HG03442 (cell line): ENCODE measurements around the gene ARAP1.

Experiments
- ATAC-seq: cut with Tn5 transposase; IDR thresholded peaks from one replicate; pipeline ENCODE4 v1.9.1; 2021; ENCODE audit warnings: mild to moderate bottlenecking, moderate library complexity; ENCODE audit not compliant: unreplicated experiment

ARAP1 gene

DNA sequence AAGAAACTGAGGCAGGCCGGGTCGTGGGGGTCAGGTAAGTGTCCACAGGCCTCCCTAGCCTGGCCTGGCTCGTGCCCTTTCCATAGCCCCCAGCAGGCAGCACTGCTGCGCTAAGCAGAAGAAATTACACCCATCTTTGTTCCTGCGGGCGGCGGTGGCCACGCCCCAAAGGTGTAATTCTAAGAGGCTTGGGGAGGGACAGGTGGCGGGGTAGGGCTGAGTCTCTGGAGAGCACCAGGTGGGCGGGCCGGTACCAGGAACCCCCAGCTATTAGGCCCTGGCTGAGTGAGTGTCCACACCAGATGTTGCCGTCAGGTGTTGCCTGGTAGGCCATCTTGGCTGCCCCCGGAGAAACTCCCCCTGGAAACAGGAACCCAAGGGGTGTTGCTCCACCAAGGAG lies 12.3 kb upstream of the ARAP1 start:
- no peak for ATAC-seq

DNA sequence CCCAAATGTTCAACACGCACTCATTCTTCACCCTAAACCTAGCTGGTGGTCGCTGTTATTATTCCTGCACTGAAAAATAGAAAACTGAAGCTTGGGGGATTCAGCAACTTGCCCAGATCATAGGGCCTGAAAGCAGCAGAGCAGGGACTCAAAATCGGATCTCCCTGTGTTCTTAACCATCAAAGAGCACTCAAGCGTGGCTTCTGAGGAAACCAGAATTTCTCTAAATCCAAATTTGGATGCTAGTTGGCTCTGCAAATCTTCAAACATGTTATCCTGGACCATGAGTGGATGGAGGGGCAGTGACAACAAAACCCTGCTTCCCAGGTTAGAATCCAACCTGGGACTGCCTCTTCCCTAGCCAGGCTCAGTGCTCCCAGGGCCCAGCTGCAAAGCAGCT lies 11.6 kb upstream of the ARAP1 start:
- ATAC-seq = no peak

GRCh38 chr11:72762641-72763304 lies 10.6 kb upstream of the ARAP1 start:
- ATAC-seq = no peak

GRCh38 chr11:72760539-72761405 lies 8.6 kb upstream of the ARAP1 start:
- no peak for ATAC-seq

DNA sequence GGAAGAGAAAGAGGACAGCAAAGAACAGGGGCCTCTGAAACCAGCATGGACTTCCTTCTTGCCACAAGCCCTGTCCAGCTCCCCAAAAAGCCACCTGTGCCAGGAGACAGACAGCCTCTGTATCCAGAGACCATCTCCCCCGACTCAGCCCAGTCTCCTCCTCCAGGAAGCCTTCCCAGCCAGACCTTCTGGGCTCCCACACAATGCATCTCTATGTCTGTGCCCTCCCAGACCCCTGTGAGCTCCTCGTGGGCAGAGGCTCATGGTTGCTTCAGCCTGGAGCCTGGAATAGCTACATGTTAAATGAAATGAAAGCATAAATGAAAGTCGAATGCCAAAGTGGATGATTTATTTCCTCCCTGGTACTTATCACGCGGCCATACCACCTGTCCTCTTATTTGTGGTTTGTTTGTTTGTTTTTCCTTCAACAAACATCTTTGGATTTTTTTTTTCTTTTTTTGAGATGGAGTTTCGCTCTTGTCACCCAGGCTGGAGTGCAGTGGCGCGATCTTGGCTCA lies 7.3 kb upstream of the ARAP1 start:
- no peak for ATAC-seq

DNA sequence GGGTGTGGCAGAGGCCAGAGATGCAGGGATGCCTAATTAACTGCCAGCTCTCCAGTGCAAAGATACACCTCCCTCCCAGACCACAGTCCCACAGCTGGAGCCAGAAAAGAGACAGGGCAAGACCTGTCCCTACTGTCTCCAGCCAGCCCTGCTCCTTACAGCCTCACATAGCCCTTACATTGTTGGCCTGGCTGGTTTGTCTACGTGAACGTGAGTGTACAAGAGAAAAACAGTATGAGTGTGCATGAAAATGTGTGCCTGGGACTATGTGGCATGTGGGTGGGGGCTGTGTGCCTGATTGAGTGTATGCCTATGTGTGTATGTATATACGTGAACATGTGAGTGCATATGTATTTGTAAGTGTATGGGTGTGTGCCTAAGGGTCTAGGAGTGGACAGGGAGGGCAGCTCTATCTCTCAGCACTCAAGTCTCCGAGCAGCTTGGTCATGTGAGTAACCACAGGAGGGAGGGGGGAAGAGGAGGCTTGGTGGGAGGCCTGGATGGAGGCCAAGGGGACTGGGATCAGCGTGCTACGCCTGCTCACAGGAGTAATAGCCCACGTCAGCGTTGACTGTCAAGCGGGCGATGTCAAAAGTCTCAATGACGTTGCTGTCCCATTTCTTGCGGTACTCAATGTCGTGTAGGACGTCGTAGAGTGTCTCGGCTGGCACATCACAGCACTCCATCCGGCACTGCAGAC lies 6.6 kb upstream of the ARAP1 start:
- no peak for ATAC-seq

- ATAC-seq = no peak
Observed at GRCh38 chr11:72758304-72758689, 6.1 kb upstream of the ARAP1 start.

DNA sequence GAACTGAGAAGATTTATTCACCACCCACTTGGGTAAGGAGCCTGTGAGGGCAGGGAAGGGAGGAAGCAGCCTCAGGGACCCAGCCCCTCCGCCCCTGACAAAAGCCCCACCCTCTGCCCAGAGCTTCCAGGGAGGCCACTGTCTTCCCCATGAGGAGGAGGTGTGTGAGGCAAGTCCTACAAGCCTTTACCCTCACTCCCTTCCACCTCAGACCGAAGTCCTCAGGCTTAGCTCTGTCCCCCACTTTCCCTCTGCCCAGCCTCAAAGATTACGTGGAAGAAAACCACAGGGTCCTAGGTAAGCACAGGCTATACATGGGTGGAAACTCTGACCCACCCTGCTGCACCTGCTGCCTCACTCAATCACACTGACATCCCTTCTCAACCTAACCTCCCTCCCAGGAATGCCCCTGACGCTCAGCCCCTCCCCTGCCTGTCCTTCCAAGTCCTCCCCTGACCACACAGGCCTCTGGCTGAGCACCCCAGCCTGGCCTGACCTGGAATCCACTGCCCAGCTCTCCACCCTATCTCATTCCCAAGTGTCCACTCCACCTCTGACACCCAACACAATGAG lies 3.6 kb upstream of the ARAP1 start:
- no peak for ATAC-seq

- ATAC-seq = no peak
Observed at GRCh38 chr11:72754544-72755155, 2.4 kb upstream of the ARAP1 start.

DNA sequence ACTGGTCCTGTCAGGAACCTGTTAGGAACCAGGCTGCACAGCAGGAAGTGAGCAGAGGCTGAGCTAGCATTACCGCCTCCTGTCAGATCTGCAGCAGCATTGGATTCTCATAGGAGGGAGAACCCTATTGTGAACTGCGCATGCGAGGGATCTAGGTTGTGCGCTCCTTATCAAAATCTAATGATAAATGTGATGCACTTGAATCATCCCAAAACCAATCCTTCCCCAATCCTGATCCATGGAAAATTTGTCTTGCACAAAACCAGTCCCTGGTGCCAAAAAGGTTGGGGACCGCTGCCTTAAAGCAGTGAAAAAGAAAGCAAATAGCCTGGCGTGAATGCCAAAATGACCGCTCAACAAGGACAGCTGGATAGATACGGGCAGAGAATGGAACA lies 1.9 kb upstream of the ARAP1 start:
- no peak for ATAC-seq

DNA sequence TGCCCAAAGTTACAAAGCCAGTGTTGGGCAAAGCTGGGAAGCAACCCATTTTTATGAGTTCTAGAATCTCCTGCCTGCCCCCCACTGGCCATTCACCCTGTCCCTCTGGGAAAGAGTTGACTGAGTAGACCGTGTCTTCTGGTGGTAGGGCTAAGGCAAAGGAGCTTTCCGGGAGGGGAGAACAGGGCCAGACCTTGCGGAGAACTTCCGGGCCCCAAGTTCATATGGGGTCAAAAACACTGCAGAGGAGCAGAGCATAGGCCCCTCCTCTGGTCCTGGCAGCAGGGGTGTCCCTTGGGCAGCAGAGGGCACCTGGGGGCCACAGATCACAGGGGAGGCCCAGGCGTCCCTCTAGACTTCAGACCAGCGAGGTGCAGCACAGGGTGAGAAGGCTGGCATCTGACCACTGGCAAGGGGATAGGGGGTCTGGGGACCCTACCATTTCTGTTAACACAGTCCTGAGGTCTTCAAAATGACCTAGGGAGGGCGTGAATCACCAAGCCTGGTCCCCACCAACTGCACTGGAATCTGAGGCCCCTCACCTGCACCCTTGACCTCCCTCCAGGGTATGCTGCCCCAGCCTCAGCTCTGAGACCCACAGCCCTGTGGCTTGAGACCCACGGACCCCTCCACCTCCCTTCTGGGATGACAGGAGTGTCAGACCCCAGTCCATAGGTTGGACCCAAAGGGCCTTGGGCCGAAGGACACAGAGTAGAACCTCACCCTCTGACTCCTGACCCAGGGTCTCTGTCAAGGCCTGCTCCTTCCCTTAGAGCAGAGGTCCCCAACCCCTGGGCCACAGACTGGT lies 1.3 kb upstream of the ARAP1 start:
- ATAC-seq = no peak

DNA sequence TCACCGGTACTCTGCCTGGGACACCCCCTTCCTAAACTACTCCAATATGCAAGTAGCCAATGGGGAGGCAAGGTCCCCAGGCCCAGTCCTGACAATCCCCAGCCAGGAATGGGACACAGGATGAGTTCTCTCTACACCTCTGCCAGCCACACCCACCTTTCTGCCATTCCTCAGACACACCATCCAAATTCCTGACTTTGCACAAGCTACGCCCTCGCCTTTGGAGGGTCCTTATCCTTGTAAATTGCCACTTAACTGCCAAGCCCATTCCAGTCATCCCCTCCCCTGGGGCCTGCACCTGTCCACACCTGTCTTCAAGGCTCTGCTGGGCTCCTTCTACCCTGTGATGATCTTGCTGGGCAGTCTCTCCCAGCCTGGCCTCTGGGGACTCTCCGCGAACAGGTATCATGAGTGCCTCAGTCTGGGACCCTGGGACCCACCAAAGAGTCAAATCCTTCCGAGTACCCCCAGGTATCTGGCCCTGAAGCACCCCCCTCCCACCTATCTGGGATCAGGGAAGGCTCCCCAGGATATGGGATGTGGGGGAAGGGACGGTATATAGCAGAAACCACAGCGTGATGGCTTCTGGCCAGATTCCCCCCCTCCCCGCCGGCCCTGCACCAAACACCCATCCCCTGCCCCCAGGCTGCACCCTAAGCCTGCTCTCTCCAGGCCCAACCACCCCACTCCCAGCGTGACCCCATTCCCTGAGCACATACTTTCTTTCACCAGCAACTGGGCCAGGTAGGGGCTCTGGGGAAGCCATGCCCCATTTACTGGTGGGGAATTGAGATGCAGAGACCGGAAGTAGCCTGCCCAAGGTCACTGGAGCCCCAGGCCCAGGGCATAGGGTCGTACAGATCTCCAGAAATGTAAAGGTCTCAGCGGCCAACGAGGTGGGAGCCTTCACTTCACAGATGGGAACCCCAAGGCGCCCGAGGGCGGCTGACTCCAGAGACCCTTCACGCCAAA lies 806 bp downstream of the ARAP1 start:
- ATAC-seq = no peak

- no peak for ATAC-seq
Observed at GRCh38 chr11:72750556-72751115, 1.6 kb downstream of the ARAP1 start.

DNA sequence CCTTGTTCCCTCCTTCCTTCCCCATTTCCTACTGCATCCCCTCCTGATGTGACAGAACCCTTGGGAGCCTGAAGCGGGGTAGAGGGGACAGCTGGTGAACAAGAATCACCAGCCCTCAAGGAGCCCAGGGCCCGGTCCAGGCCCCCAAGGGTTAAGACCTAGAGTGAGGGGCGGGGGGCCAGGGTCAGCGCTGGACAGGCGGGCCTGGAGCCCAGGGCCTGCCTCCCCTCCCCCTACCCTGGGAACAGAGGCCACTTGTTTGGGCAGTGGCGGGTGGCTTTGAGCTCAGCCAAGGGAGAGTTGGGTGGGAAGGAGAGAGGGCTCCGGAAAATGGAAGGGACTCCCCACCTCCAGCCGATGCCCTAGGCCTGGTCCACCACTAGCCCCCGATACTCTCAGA lies 2.1 kb downstream of the ARAP1 start:
- no peak for ATAC-seq

DNA sequence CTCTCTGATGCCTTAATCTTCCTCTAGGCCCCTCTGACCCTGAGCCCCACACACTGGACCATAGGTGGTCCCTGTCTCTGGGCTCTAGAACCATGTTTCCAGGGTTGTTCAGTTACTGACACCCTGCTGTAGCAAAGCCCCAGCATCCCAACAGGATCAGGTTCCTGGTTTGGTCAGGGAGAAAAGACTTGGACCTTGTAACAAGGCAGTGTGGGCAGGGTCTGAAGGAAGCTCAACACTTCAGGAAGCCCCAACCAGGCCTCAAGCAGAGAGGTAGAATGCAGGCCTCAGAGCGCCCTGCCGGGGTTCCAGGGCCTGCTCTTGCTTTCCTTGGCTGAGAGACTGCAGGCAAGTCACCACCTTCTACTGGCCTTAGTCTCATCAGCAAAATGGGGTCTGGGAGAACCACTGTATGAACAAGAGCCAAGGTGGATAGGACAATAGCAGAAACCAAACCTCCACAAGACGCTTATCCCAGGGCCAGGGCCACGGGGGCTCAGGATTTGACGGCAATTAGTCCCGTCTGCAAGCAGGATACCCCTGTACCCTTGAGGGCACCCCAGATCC lies 4.8 kb downstream of the ARAP1 start:
- no peak for ATAC-seq

- ATAC-seq = no peak
Observed at GRCh38 chr11:72746821-72747220, 5.4 kb downstream of the ARAP1 start.

DNA sequence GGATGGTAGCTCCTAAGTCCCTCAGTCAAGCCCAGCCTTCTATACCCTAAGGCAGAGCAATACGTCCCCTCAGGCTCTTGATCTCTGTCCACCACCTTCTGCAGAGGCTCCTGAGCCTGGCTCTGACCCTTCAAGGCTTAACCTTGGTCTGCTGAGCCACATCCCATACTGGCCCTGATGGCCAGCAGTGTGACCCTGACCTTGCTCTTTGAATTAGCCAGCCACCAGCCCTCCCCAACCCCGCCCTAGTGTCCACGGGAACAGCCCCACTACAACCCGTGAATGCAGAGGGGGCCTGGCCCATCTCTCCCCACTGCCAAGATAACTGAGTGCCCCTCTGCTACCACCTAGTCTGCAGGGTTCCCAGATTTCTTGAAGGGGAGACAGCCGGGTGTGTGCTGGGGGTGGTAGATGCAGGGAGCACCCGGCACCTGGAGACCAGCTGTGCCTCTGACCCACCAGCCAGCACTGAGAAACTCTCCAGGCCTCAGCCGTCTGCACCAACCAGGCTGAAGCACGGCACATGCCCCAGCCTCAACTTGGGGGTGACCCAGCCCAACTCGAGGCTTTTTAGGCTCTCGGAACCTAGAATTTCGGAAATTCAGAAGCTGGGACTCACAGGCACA lies 6.2 kb downstream of the ARAP1 start:
- no peak for ATAC-seq

DNA sequence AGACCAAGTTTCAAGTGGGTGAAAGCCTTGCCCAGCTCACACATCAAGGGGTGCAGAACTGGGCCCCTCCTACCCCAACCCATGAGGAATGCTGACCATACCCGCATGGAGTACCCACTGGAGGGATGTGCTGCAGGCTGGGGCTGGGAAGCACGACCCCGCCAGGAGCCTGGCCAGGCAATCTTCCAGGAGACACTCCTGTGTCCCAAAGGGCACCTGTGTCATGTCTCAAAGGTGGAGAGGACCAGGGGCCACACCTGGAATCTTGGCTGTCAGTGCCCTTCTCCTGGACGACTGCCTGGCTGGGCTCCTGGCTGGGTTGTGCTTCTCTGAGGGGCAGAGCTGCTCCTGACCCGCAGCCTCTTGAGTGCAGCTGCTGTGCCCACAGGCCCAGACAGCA lies 6.7 kb downstream of the ARAP1 start:
- ATAC-seq = no peak
